Fibroblast of pulmonary artery (primary cell): ENCODE results near the gene PLS1.

ENCODE experiments used
- DNase-seq: peaks from one replicate; pipeline ENCODE4 v3.0.0-alpha.2; 2010; ENCODE audit warnings: low read depth
- H3K4me3 ChIP-seq: replicated peaks from 2 replicates; pipeline ENCODE4 v1.5.1; 2011; ENCODE audit warnings: low read depth, mild to moderate bottlenecking, control low read depth, low read length, moderate library complexity
- TF ChIP-seq, protein P1 (sequence below): IDR thresholded peaks from 2 replicates; pipeline ENCODE4 v1.5.1; 2011; ENCODE audit warnings: mild to moderate bottlenecking, control low read depth, low read length, inconsistent platforms; ENCODE audit errors: missing control alignments

PLS1 gene

GRCh38 chr3:142647856-142648255 lies 51.7 kb downstream of the PLS1 start:
- H3K4me3 ChIP-seq: no peak overlapping the region
- peak; percentile 4 for DNase-seq
- TF ChIP-seq, protein P1, sequence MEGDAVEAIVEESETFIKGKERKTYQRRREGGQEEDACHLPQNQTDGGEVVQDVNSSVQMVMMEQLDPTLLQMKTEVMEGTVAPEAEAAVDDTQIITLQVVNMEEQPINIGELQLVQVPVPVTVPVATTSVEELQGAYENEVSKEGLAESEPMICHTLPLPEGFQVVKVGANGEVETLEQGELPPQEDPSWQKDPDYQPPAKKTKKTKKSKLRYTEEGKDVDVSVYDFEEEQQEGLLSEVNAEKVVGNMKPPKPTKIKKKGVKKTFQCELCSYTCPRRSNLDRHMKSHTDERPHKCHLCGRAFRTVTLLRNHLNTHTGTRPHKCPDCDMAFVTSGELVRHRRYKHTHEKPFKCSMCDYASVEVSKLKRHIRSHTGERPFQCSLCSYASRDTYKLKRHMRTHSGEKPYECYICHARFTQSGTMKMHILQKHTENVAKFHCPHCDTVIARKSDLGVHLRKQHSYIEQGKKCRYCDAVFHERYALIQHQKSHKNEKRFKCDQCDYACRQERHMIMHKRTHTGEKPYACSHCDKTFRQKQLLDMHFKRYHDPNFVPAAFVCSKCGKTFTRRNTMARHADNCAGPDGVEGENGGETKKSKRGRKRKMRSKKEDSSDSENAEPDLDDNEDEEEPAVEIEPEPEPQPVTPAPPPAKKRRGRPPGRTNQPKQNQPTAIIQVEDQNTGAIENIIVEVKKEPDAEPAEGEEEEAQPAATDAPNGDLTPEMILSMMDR: no peak

DNA sequence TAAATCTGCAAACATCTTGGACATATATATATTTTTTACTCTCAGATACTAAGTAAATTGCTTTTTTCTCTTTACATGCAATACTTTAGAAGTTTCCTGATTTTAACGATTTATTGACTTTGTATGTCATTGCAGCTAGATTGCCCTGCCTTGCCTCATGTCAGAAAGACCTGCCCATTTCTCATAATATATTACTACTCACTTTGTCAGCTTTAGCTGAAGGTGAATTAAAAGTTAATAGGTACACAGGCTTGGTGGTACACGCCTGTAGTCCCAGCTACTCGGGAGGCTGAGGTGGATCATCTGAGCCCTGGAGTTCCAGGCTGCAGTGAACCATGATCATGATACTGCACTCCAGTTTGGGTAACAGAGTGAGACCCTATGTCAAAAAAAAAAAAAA lies 52.8 kb downstream of the PLS1 start:
- DNase-seq: no peak
- no peak overlapping the region for H3K4me3 ChIP-seq
- TF ChIP-seq, protein P1: no peak

DNA sequence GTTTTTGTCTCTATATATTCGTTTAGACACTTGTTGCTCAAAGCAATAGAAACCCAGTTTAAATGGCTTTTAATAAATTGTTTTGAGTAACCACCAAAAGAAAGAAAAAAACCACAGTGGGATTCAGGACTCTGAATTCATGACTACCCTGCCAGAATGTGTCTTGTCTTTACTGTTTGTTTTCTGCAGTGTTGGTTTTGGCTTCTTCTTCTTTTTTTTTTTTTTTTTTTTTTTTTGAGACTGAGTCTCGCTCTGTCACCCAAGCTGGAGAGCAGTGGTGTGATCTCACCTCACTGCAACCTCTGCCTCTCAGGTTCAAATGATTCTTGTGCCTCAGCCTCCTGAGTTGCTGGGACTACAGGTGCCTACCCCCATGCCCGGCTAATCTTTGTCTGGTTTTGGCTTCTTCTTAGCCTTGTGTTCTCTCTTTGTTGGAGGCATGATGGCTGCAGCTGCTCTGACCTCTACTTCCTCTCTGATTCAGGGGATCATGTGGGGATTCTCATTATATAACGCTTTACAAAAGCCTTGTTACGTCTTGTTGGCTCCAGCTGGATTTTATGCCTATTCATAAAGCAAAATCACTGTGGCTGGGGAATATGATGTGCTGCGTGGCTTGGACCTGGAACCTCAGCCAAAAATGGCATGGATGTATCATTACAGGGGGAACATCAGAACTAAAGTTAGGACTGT lies 54.0 kb downstream of the PLS1 start:
- DNase-seq: no peak
- TF ChIP-seq, protein P1: no peak
- H3K4me3 ChIP-seq: no peak overlapping the region

- no peak overlapping the region for H3K4me3 ChIP-seq
- no peak for DNase-seq
- TF ChIP-seq, protein P1: no peak
Observed at GRCh38 chr3:142651711-142652110, 55.5 kb downstream of the PLS1 start.

DNA sequence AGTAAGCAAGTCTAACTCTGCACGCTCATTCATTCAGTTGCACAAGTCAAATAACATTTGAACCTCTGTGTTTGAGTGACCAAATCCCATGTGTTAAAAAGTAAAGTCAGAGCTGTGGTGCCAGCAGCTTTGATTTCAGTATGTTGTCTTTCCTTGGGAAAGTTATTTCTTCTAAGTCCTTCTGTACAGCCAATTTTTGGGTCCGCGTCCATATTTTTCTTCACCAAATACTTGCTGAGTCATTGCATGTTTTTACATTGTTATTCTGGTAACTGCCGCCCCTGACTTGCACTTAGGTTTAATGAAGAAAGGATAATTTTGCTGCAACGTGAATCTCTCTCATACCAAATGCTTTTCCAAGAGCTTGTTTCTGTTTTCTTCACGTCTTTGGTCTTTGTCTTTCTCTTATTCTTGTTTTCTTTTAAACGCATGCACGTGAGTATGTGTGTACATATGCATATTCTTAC lies 56.7 kb downstream of the PLS1 start:
- no peak overlapping the region for H3K4me3 ChIP-seq
- TF ChIP-seq, protein P1: no peak
- no peak for DNase-seq

GRCh38 chr3:142656575-142656974 lies 60.4 kb downstream of the PLS1 start:
- TF ChIP-seq, protein P1: no peak
- no peak for DNase-seq

GRCh38 chr3:142657033-142657432 lies 60.8 kb downstream of the PLS1 start:
- TF ChIP-seq, protein P1: no peak
- H3K4me3 ChIP-seq: no peak overlapping the region
- DNase-seq: no peak

More at GRCh38 chr3:142656575-142656974, 60.4 kb downstream of the PLS1 start:
- H3K4me3 ChIP-seq: no peak overlapping the region
